Karpas-422 (cell line): ENCODE results near the gene NT5DC1. TPM values are rescaled to one million over a fixed set of nuclear protein-coding genes. Genes with fewer than 3 reads are reported as not detected.

Experiments
- DNase-seq: peaks from one replicate; pipeline ENCODE4 v3.0.0-alpha.2; 2015
- H2AFZ ChIP-seq: fragments of 200-600 bp; sonication (generic); 2 replicates; pipeline ENCODE4 v1.6.1; 2014; ENCODE audit warnings: antibody characterized with exemption, low read length, mixed read lengths
- H3K27ac ChIP-seq: fragments of 200-600 bp; sonication (generic); 2 replicates; pipeline ENCODE4 v1.5.1; 2014; ENCODE audit warnings: mild to moderate bottlenecking, low read length, moderate library complexity
- H3K27me3 ChIP-seq: fragments of 200-600 bp; sonication (generic); 2 replicates; pipeline ENCODE4 v1.6.1; 2014; ENCODE audit warnings: low read length, mixed read lengths
- H3K36me3 ChIP-seq: fragments of 200-600 bp; sonication (generic); 2 replicates; pipeline ENCODE4 v1.6.1; 2014; ENCODE audit warnings: low read length, mixed read lengths; ENCODE audit not compliant: insufficient read depth
- H3K4me1 ChIP-seq: fragments of 200-600 bp; sonication (generic); 2 replicates; pipeline ENCODE4 v1.6.1; 2014; ENCODE audit warnings: mild to moderate bottlenecking, low read length, mixed read lengths
- H3K4me2 ChIP-seq: fragments of 200-600 bp; sonication (generic); 2 replicates; pipeline ENCODE4 v1.6.1; 2014; ENCODE audit warnings: low read length, low read depth, mild to moderate bottlenecking; ENCODE audit not compliant: poor library complexity, severe bottlenecking
- H3K4me3 ChIP-seq: fragments of 200-600 bp; sonication (generic); 2 replicates; pipeline ENCODE4 v1.5.1; 2014; ENCODE audit warnings: mild to moderate bottlenecking, antibody characterized with exemption, low read length, mixed read lengths
- H3K79me2 ChIP-seq: fragments of 200-600 bp; sonication (generic); 2 replicates; pipeline ENCODE4 v1.6.1; 2014; ENCODE audit warnings: mild to moderate bottlenecking, low read length, mixed read lengths
- H3K9ac ChIP-seq: fragments of 200-600 bp; sonication (generic); 2 replicates; pipeline ENCODE4 v1.6.0; 2014; ENCODE audit warnings: low read length
- H3K9me2 ChIP-seq: fragments of 200-600 bp; sonication (generic), shearing (Covaris generic); replicated peaks from 2 replicates; pipeline ENCODE4 v1.6.0; 2014; ENCODE audit warnings: mild to moderate bottlenecking, low read length, moderate library complexity; ENCODE audit not compliant: insufficient read depth
- H3K9me3 ChIP-seq: fragments of 300-700, 200-600 bp; sonication (generic); 2 replicates; pipeline ENCODE4 v1.6.1; 2014; ENCODE audit warnings: low read length, mixed read lengths
- H4K20me1 ChIP-seq: fragments of 200-600 bp; sonication (generic); 2 replicates; pipeline ENCODE4 v1.6.1; 2014; ENCODE audit warnings: mild to moderate bottlenecking, antibody characterized with exemption, low read length, low read depth; ENCODE audit not compliant: insufficient read depth
- total RNA-seq: library from RNA; depleted of rRNA; stranded (reverse); fragments of >200 nt; shearing (Covaris generic); gene quantifications from 2 replicates; pipeline ENCODE4 v1.2.3, GENCODE V29; 2014; ENCODE audit warnings: low replicate concordance

The NT5DC1 gene
- total RNA-seq, 1 experiment from 2014 or later: 3.0 TPM

DNA sequence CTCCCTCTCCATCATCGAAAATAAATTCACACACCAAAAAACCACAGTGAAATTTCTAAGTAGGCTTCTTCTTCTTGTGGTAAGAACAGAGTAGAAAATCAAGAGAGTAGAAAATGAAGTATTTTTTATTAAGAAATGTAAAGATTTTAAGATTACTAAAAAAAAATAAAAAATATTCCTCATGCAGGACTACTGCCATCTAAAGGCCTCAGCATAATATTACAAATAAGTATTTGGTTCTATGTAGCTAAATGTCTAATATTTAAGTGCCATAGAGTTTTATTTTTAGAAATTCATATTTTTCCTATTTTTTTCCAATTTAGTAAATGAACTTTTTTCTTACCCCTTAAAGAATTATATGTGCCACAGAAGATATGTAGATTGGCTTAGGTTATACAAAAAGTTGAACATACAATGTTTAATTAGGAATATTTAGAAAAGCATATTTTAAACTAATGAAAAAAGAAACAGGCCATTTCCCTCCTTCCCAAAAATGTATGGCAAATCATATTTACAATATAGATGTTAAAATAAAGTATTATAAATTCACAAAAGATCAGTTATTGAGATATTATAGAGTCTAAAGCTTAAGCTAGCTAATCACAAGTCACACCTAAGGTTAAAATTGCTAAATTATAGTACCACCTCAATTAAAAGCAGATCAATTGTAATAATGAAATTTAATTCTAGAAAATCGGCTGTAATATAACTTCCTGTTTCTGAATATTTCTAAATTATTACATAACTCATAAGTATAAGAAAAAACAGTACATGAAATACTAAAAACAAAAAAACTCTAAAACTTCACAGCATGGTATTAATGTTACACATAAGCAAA, 3.5 kb upstream of the NT5DC1 start:
- H3K27me3 ChIP-seq: no peaks in the 10 kb centered on the region; the same call in 1 of the 2 replicates
- H4K20me1 ChIP-seq: no peaks in the 10 kb centered on the region
- H3K9me3 ChIP-seq: peaks cover 4% of the 10 kb centered on the region
- H3K4me3 ChIP-seq: no peak overlapping the region
- H3K4me2 ChIP-seq: no peak overlapping the region
- no peak overlapping the region for H2AFZ ChIP-seq
- H3K27ac ChIP-seq: no peak overlapping the region
- DNase-seq: peak; percentile 57
- H3K9ac ChIP-seq: no peak overlapping the region
- no peaks in the 10 kb centered on the region for H3K79me2 ChIP-seq
- H3K36me3 ChIP-seq: no peaks in the 10 kb centered on the region
- H3K4me1 ChIP-seq: peaks cover 21% of the 10 kb centered on the region
- H3K9me2 ChIP-seq: no peaks in the 10 kb centered on the region

DNA sequence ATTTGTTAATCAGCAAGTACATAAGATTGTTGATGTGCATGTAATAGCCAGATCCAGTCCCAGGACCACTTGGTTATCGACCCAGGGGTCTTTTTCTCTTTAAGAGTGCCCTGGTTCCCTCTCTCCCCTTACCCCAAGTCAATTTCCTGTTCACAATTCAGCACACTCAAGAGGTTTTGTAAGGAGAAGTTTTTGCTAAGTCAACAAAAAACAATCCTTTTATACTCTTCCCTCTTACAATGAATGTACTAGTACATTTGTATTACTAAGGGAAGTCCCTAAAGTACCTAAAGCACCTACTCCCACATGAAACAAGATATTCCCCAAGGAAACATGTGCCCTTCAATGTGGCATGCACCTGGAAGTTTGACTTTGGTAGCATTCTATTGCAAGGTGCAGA, 1.6 kb upstream of the NT5DC1 start:
- no peaks in the 10 kb centered on the region for H3K79me2 ChIP-seq
- no peak overlapping the region for H2AFZ ChIP-seq
- no peak overlapping the region for H3K4me3 ChIP-seq
- H4K20me1 ChIP-seq: no peaks in the 10 kb centered on the region
- no peaks in the 10 kb centered on the region for H3K9me2 ChIP-seq
- H3K27me3 ChIP-seq: no peaks in the 10 kb centered on the region; the same call in 1 of the 2 replicates
- no peak for DNase-seq
- peaks cover 4% of the 10 kb centered on the region for H3K9me3 ChIP-seq
- no peak overlapping the region for H3K4me2 ChIP-seq
- no peak overlapping the region for H3K27ac ChIP-seq
- peaks cover 21% of the 10 kb centered on the region for H3K4me1 ChIP-seq
- H3K9ac ChIP-seq: no peak overlapping the region
- no peaks in the 10 kb centered on the region for H3K36me3 ChIP-seq

DNA sequence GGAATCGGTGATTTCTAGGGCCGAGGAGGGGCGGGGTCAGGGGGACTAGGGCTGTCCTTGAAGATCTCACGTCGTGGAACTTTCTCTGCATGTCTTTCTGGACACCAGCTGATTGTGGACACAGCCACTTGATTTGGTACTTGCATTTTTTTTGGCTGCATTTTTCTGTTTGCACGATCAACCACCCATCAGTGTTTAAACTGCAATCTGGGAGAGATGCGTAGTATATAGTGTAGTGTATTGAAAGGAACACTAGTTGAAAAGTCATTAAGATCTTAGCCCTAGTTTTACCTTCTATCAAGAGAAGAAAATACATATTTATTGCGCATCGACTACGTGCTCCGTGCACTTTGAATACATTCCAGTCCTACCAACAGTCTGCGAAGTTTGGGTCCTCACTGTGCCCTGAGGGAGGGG, 657 bp downstream of the NT5DC1 start:
- H3K9ac ChIP-seq: peak overlapping the region; percentile 82
- H3K27me3 ChIP-seq: no peaks in the 10 kb centered on the region; the same call in 1 of the 2 replicates
- peak overlapping the region; percentile 99 for H2AFZ ChIP-seq
- H3K4me2 ChIP-seq: peak overlapping the region; percentile 92
- no peaks in the 10 kb centered on the region for H3K9me2 ChIP-seq
- H4K20me1 ChIP-seq: no peaks in the 10 kb centered on the region
- peaks cover 21% of the 10 kb centered on the region for H3K4me1 ChIP-seq
- H3K36me3 ChIP-seq: no peaks in the 10 kb centered on the region
- H3K4me3 ChIP-seq: peak overlapping the region; percentile 80
- no peak for DNase-seq
- H3K79me2 ChIP-seq: no peaks in the 10 kb centered on the region
- H3K9me3 ChIP-seq: no peaks in the 10 kb centered on the region; the same call in 1 of the 2 replicates
- no peak overlapping the region for H3K27ac ChIP-seq

DNA sequence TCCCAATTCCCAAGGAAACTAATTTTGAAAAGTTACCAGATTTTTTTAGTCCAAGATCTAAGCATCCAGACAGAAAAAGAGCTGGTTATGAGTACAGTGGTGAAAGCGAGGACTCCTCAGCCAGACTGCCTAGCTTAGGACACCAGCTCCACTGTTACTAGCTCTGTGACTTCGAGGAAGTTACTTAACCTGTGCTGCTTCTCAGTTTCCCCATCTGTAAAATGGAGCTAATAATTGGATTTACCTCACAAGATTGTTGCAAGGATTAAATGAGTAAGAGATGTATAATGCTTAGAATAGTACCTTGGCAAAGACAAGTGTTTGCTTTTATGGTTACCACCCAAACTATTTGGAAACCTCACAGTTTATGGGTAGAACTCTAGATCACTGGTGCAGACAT, 1.1 kb downstream of the NT5DC1 start:
- peak overlapping the region; percentile 80 for H3K4me3 ChIP-seq
- H3K9ac ChIP-seq: peak overlapping the region; percentile 82
- H3K4me2 ChIP-seq: peak overlapping the region; percentile 92
- H3K27ac ChIP-seq: no peak overlapping the region
- H3K79me2 ChIP-seq: no peaks in the 10 kb centered on the region
- H2AFZ ChIP-seq: 0 out of 2 replicates have a peak overlapping the region, but pooled peaks have one; percentile 99
- no peaks in the 10 kb centered on the region; the same call in 1 of the 2 replicates for H3K27me3 ChIP-seq
- H3K9me3 ChIP-seq: no peaks in the 10 kb centered on the region
- H3K9me2 ChIP-seq: no peaks in the 10 kb centered on the region
- peaks cover 21% of the 10 kb centered on the region for H3K4me1 ChIP-seq
- no peaks in the 10 kb centered on the region for H4K20me1 ChIP-seq
- no peak for DNase-seq
- H3K36me3 ChIP-seq: no peaks in the 10 kb centered on the region

DNA sequence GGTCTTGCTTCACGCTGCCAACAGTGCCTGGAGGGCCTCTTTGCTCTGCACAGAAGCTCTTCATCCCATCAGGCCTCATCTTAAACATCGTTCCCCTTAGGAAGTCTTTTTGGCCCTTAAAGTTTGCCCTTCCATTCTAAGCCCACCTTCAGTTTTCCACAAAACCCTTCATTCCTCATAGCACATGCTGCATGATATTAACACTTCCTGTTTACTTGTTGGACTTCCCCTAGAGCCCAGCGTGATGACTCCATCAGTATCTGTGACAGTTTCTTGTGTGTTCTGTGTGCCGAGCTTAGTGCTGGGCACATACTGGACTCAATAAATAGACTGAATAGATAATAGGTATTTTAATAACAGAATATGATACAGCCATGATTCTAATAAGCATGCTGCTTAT, 2.2 kb downstream of the NT5DC1 start:
- no peak overlapping the region for H3K4me3 ChIP-seq
- H3K9ac ChIP-seq: no peak overlapping the region
- no peak overlapping the region for H3K4me2 ChIP-seq
- no peaks in the 10 kb centered on the region; the same call in 1 of the 2 replicates for H3K27me3 ChIP-seq
- H3K4me1 ChIP-seq: peaks cover 21% of the 10 kb centered on the region
- no peak overlapping the region for H3K27ac ChIP-seq
- DNase-seq: no peak
- H3K79me2 ChIP-seq: no peaks in the 10 kb centered on the region
- no peaks in the 10 kb centered on the region for H3K9me3 ChIP-seq
- H3K36me3 ChIP-seq: no peaks in the 10 kb centered on the region
- H2AFZ ChIP-seq: no peak overlapping the region
- no peaks in the 10 kb centered on the region for H3K9me2 ChIP-seq
- H4K20me1 ChIP-seq: no peaks in the 10 kb centered on the region

DNA sequence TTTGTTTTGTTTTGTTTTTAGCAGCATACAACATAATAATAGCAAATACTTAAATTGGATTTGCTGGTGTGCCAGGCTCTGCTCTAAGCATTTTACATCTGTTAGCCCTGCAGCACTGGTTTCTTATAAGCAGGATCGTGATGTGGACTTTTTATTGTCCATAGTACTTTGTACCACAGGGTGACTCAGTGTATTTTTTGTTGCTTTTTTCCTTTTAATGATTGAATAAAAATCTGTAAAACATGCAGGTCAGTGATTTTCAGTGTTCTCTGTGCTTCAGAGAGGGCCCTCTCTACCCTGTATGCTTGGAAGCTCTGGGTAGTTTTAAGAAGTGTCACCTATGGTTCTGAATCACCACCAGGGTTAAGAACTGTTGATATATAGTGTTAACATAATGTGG, 4.0 kb downstream of the NT5DC1 start:
- H3K9me3 ChIP-seq: no peaks in the 10 kb centered on the region
- H3K36me3 ChIP-seq: no peaks in the 10 kb centered on the region

DNA sequence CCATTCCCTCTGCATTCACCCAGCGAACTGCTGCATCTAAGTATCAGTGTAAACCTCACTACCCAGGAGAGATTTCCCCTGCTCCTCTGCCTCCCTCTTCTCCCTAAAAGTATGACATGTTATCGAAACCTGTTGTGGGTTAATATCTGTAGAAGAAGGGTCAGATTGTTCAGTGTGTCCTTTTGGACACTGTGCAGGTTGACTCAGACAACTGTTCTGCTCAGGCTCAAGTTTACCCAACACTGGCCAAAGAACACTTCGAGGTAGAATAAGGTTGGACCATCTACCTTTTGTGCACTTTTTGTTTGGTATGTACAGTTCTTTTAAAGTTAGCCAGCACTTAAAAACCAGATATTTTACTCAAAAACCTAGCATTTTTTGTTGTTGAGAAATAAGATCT, 4.6 kb downstream of the NT5DC1 start:
- Histone ChIP-seq H3K36me3 (no peaks in the 10 kb centered on the region), H4K20me1 (no peaks in the 10 kb centered on the region), H3K9ac (no peak overlapping the region), H3K4me3 (no peak overlapping the region), H3K4me1 (peaks cover 12% of the 10 kb centered on the region), H3K27ac (no peak overlapping the region), H3K27me3 (no peaks in the 10 kb centered on the region), H3K79me2 (no peaks in the 10 kb centered on the region), H3K9me2 (no peaks in the 10 kb centered on the region), H3K4me2 (no peak overlapping the region), H2AFZ (no peak overlapping the region), H3K9me3 (no peaks in the 10 kb centered on the region)
- DNase-seq: no peak

More for the DNA sequence above, 4.0 kb downstream of the NT5DC1 start:
- DNase-seq: no peak
- Histone ChIP-seq H4K20me1 (no peaks in the 10 kb centered on the region), H3K9ac (no peak overlapping the region), H3K27me3 (no peaks in the 10 kb centered on the region; the same call in 1 of the 2 replicates), H3K9me2 (no peaks in the 10 kb centered on the region), H3K27ac (no peak overlapping the region), H3K4me3 (no peak overlapping the region), H3K79me2 (no peaks in the 10 kb centered on the region), H2AFZ (no peak overlapping the region), H3K4me1 (peaks cover 19% of the 10 kb centered on the region), H3K4me2 (no peak overlapping the region)

DNA sequence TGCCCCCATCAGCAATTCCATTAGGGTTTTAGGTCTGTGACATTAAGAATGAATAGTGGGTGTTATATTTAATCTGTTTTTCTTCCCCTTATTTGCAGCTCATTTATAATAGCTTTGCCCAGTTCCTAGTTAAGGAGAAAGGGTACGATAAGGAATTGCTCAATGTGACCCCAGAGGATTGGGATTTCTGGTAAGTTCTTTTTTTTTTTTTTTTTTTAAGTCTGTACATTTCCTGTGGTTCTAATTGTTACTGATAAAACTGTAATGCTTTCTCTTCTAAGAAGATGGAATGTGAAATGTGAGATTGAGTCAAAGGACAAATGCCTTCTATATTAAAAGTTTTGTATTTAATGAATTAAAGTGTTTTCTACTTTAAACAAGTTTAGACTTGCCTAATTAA, 5.5 kb downstream of the NT5DC1 start:
- H2AFZ ChIP-seq: no peak overlapping the region
- no peak overlapping the region for H3K4me2 ChIP-seq
- H3K4me1 ChIP-seq: peaks cover 10% of the 10 kb centered on the region

More for the DNA sequence above, 5.5 kb downstream of the NT5DC1 start:
- Histone ChIP-seq H3K9ac (no peak overlapping the region), H3K27me3 (no peaks in the 10 kb centered on the region), H3K4me3 (no peak overlapping the region), H3K79me2 (no peaks in the 10 kb centered on the region), H4K20me1 (no peaks in the 10 kb centered on the region), H3K9me2 (no peaks in the 10 kb centered on the region), H3K9me3 (no peaks in the 10 kb centered on the region), H3K36me3 (no peaks in the 10 kb centered on the region), H3K27ac (no peak overlapping the region)
- DNase-seq: no peak
